GM12878 (cell line): Measurements from ENCODE around the gene PPP2R3B. TPM values are rescaled to one million over a fixed set of nuclear protein-coding genes. Genes with fewer than 3 reads are reported as not detected.

Source experiments
- ATAC-seq: fragments of 200-7000 bp; cut with Tn5 transposase; 3 replicates; pipeline ENCODE4 v1.9.1; 2020; ENCODE audit warnings: mild to moderate bottlenecking, moderate library complexity
- BruUV-seq: library from RNA; stranded (reverse); fragments of 400-500 nt; replicated peaks from 2 replicates; lab custom pipeline; 2021; lab: Mats Ljungman, UMichigan
- CTCF ChIA-PET: fragments of 300-600 bp; sonication (Branson Sonifier 250); formaldehyde crosslinking; extraction: SDS; loops from one replicate; lab custom pipeline; 2021; ENCODE audit warnings: inconsistent platforms; lab: Yijun Ruan, JAX
- POLR2A ChIA-PET: fragments of 350-600 bp; formaldehyde crosslinking; extraction: SDS; loops from one replicate; lab custom pipeline; 2021; ENCODE audit warnings: inconsistent platforms; lab: Charles Lee
- RAD21 ChIA-PET: fragments of 300-600 bp; sonication (Branson Sonifier 250); formaldehyde crosslinking; loops from one replicate; lab custom pipeline; 2023; ENCODE audit warnings: antibody characterized with exemption; ENCODE audit not compliant: unreplicated experiment; lab: Charles Lee
- SMC1A ChIA-PET: fragments of 300-600 bp; sonication (Branson Sonifier 250); formaldehyde crosslinking; loops from one replicate; lab custom pipeline; 2023; ENCODE audit not compliant: unreplicated experiment, uncharacterized antibody; lab: Charles Lee
- DNase-seq: peaks from one replicate; pipeline ENCODE4 v3.0.0-alpha.2; 2011; ENCODE audit warnings: low read depth, low spot score
- FAIRE-seq: peaks from 3 replicates; lab custom pipeline; 2011; peaks lifted over from hg19 to GRCh38; lab: Jason Lieb, UNC
- H2AFZ ChIP-seq: 2 replicates; pipeline ENCODE4 v1.6.0; 2011; ENCODE audit warnings: low read depth, low read length, control low read depth; ENCODE audit not compliant: control insufficient read depth
- H3K27ac ChIP-seq: 2 replicates; pipeline ENCODE4 v1.5.1; 2011; ENCODE audit warnings: control low read depth; ENCODE audit not compliant: control insufficient read depth, insufficient read depth
- H3K27me3 ChIP-seq, 2 experiments: replicated peaks in 1 of 2; 2 replicates each; pipeline versions ENCODE4 v1.6.0 to v1.6.1; 2011; ENCODE audit warnings: low read length in 1 of 2; ENCODE audit not compliant: control insufficient read depth in 2 of 2, insufficient read depth in 2 of 2
- H3K36me3 ChIP-seq, 2 experiments: 2 replicates each; pipeline ENCODE4 v1.5.1; 2011; ENCODE audit warnings: low read length in 1 of 2; ENCODE audit not compliant: control insufficient read depth in 2 of 2, insufficient read depth in 2 of 2
- H3K4me1 ChIP-seq: 2 replicates; pipeline ENCODE4 v1.6.1; 2011; ENCODE audit warnings: mild to moderate bottlenecking, low read length, moderate library complexity, mixed read lengths; ENCODE audit not compliant: control insufficient read depth, insufficient read depth
- H3K4me2 ChIP-seq: 2 replicates; pipeline ENCODE4 v1.6.0; 2011; ENCODE audit warnings: control low read depth; ENCODE audit not compliant: control insufficient read depth, insufficient read depth
- H3K4me3 ChIP-seq: fragments of 200-600 bp; sonication (generic); 2 replicates; pipeline ENCODE4 v1.5.1; 2016
- H3K79me2 ChIP-seq: 2 replicates; pipeline ENCODE4 v1.6.0; 2011; ENCODE audit warnings: low read length; ENCODE audit not compliant: control insufficient read depth, insufficient read depth
- H3K9ac ChIP-seq: 2 replicates; pipeline ENCODE4 v1.8.0; 2011; ENCODE audit warnings: low read length, control low read depth, mixed read lengths; ENCODE audit not compliant: control insufficient read depth, insufficient read depth
- H3K9me3 ChIP-seq: replicated peaks from 3 replicates; pipeline ENCODE4 v1.5.1; 2011; ENCODE audit warnings: mild to moderate bottlenecking, low read length; ENCODE audit not compliant: control insufficient read depth, insufficient read depth
- H4K20me1 ChIP-seq: 2 replicates; pipeline ENCODE4 v1.6.0; 2011; ENCODE audit not compliant: control insufficient read depth, insufficient read depth
- ATF7 ChIP-seq: fragments of 450-650 bp; IDR thresholded peaks from 2 replicates; pipeline ENCODE4 v1.6.1; 2016; ENCODE audit warnings: low read depth, mild to moderate bottlenecking
- CBX5 ChIP-seq: sonication (generic); IDR thresholded peaks from 2 replicates; pipeline ENCODE4 v1.6.1; 2016; ENCODE audit warnings: low read depth, moderate library complexity, mild to moderate bottlenecking, inconsistent platforms
- CEBPB ChIP-seq, 2 experiments: fragments of 150-350 bp in 1 of 2; IDR thresholded peaks; 2 replicates each; pipeline ENCODE4 v1.6.1; 2012 to 2014; ENCODE audit warnings: low read depth in 2 of 2, low read length in 2 of 2, borderline replicate concordance in 1 of 2, inconsistent platforms in 1 of 2
- CHD2 ChIP-seq: IDR thresholded peaks from 2 replicates; pipeline ENCODE4 v1.6.1; 2011; ENCODE audit warnings: low read depth, low read length, improper control_type of control experiment, borderline replicate concordance
- CHD4 ChIP-seq: fragments of 200-600 bp; sonication (generic); IDR thresholded peaks from 2 replicates; pipeline ENCODE4 v1.6.1; 2016; ENCODE audit warnings: mild to moderate bottlenecking
- MTA2 ChIP-seq: fragments of 450-650 bp; IDR thresholded peaks from 2 replicates; pipeline ENCODE4 v1.6.1; 2016; ENCODE audit warnings: low read depth, mild to moderate bottlenecking, moderate library complexity
- NR2C1 ChIP-seq: fragments of 450-650 bp; IDR thresholded peaks from 2 replicates; pipeline ENCODE4 v1.6.1; 2017; ENCODE audit warnings: antibody characterized with exemption, mild to moderate bottlenecking, moderate library complexity
- PBX3 ChIP-seq: IDR thresholded peaks from 2 replicates; pipeline ENCODE4 v1.6.1; 2011; ENCODE audit warnings: mild to moderate bottlenecking, low read depth, low read length, moderate library complexity; ENCODE audit not compliant: insufficient replicate concordance
- RELA ChIP-seq: fragments of 450-650 bp; IDR thresholded peaks from 2 replicates; pipeline ENCODE4 v1.8.0; 2014; ENCODE audit warnings: borderline replicate concordance; ENCODE audit not compliant: partially characterized antibody
- REST ChIP-seq: IDR thresholded peaks from 2 replicates; pipeline ENCODE4 v1.6.1; 2012; ENCODE audit warnings: mild to moderate bottlenecking, low read depth, low read length
- SIN3A ChIP-seq: IDR thresholded peaks from 2 replicates; pipeline ENCODE4 v1.6.1; 2012; ENCODE audit warnings: low read depth, low read length, improper control_type of control experiment
- SP1 ChIP-seq: IDR thresholded peaks from one replicate; pipeline ENCODE4 v1.6.1; 2011; ENCODE audit warnings: low read depth, low read length
- SPI1 ChIP-seq: IDR thresholded peaks from 2 replicates; pipeline ENCODE4 v1.6.1; 2011; ENCODE audit warnings: low read depth, mild to moderate bottlenecking, low read length, moderate library complexity, borderline replicate concordance; ENCODE audit not compliant: insufficient read depth
- ZBTB11 ChIP-seq: fragments of 450-650 bp; formaldehyde crosslinking; IDR thresholded peaks from 2 replicates; pipeline ENCODE4 v1.5.0; 2022; ENCODE audit warnings: mild to moderate bottlenecking, missing genetic modification characterization
- ZNF217 ChIP-seq: fragments of 450-650 bp; IDR thresholded peaks from 2 replicates; pipeline ENCODE4 v1.6.1; 2017; ENCODE audit warnings: antibody characterized with exemption, mild to moderate bottlenecking
- WGBS: methylation state at CpG from one replicate; pipeline ENCODE4 v1.1.6; 2016; ENCODE audit warnings: low lambda C conversion rate; ENCODE audit not compliant: insufficient replicate concordance, insufficient coverage; ENCODE audit errors: missing lambda C conversion rate; 5-methylcytosine and 5-hydroxymethylcytosine counted together
- in situ Hi-C: fragments of 300-500 bp; cut with MboI; formaldehyde crosslinking; loops from 9 replicates; pipeline ENCODE4 v1.14.3; 2018; ENCODE audit warnings: mixed read lengths
- intact Hi-C: fragments of 100-400 bp; cut with micrococcal nuclease; formaldehyde crosslinking; loops from one replicate; pipeline ENCODE4 v1.14.2; 2022; ENCODE audit not compliant: unreplicated experiment
- polyA plus RNA-seq, 11 experiments: library from polyadenylated mRNA; depleted of rRNA in 4 of 11; unstranded in 6 of 11; stranded (reverse) in 5 of 11; fragments of >200 nt; fragmentation: Nextera tagmentation in 4 of 11; fragmentation: Illumina TruSeq in 1 of 11; extraction: Ambion mirVana in 4 of 11; extraction: Trizol in 1 of 11; gene quantifications; 1 replicate in 1 of 11; 2 replicates in 10 of 11; pipeline versions ENCODE4 v1.2.1 to v1.2.3, GENCODE V29; 2011 to 2016; ENCODE audit warnings: inconsistent platforms in 2 of 11, missing spikeins in 2 of 11, low read depth in 1 of 11
- total RNA-seq, 4 experiments: library from RNA; depleted of rRNA in 3 of 4; stranded (reverse); fragments of >200 nt in 3 of 4; fragmentation: Illumina TruSeq in 1 of 4; extraction: Trizol in 1 of 4; gene quantifications; 2 replicates each; pipeline versions ENCODE4 v1.2.1 to v1.2.3, GENCODE V29; 2013 to 2021

Gene PPP2R3B
- total and polyA plus RNA-seq, 10 of the 15 experiments (the other 5 are each of a cell fraction or from before 2014, with no cell fraction given): 0.11 to 34.3 (median 9.7) TPM; not detected in 1

- TF ChIP-seq ZBTB11 (CRISPR knock-in tag) (no peak), SPI1 (no peak), CHD4 (no peak), MTA2 (no peak), ATF7 (no peak), RELA (no peak)
These were observed 53.6 kb downstream of the PPP2R3B start (continued) for GRCh38 chrX:332916-333610.

- Histone ChIP-seq H3K27ac (no peak overlapping the region), H3K4me1 (no peaks in the 10 kb centered on the region), H3K4me2 (no peak overlapping the region), H3K9ac (no peak overlapping the region), H3K27me3 (no peaks in the 10 kb centered on the region), H4K20me1 (no peaks in the 10 kb centered on the region), H2AFZ (no peak overlapping the region), H3K4me3 (no peak overlapping the region), H3K79me2 (no peaks in the 10 kb centered on the region), H3K36me3 (no peaks in the 10 kb centered on the region), H3K9me3 (no peaks in the 10 kb centered on the region; the same call in 1 of the 3 replicates)
- no peak for DNase-seq
- FAIRE-seq: no peak
- intact Hi-C loops (no loop called here), in situ Hi-C loops (no loop called here)
- SMC1A ChIA-PET: no interaction called here
- no TSS peak for BruUV-seq
- RAD21 ChIA-PET: no interaction called here
- ATAC-seq: no peak
- CTCF ChIA-PET: no interaction called here
- 86% methylated on average over 21 of the region's 23 CpGs for WGBS
- POLR2A ChIA-PET: no interaction called here
- no peak for TF ChIP-seq CHD2
- no peak for TF ChIP-seq CEBPB (IDR thresholded peaks at IDR 0.05; ENCODE audit: borderline replicate concordance in 1 of 2, low read depth in 2 of 2, low read length in 2 of 2)
- no peak for TF ChIP-seq ZNF217
- no peak for TF ChIP-seq REST
- TF ChIP-seq SIN3A: no peak
- TF ChIP-seq CBX5: no peak
- no peak for TF ChIP-seq NR2C1
- no peak for TF ChIP-seq PBX3
- no peak for TF ChIP-seq SP1
- TF ChIP-seq MTA2: no peak
These were observed 54.2 kb downstream of the PPP2R3B start for GRCh38 chrX:332496-332860.
